ENCODE data around the gene KDM4E.

DNA sequence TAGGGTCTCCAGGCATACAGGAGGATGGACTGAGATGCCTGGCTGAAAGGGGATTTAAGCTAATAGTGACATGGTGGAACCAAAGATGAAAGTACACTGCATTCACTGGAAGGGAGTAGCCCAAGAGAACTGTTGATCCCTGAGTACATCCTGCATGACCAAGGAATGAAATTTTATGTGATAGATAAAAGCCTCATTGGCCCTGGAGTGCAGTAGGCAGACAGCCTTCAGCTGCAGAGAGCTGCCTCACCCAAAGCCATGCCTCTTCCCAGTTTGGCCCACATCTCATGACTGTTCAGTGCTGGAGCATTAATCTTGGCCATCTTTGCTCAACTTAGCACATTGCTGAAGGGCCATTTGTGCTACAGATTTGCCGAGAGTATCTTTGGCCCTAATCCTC is 8.0 kb downstream of the KDM4E start:
- TF ChIP-seq CTCF (IDR thresholded peaks at IDR 0.05; ENCODE audit: borderline replicate concordance, extremely low read depth, low read length, poor library complexity, severe bottlenecking) (no peak), EZH2 (IDR thresholded peaks at IDR 0.05; ENCODE audit: borderline replicate concordance, low read depth, low read length, severe bottlenecking) (no peak)

Data from DND-41 (cell line).